OCI-LY7 (cell line): Measurements from ENCODE around the gene AATK.

Experiments
- CTCF ChIP-seq: fragments of 200-600 bp; sonication (generic); conservative IDR thresholded peaks from 2 replicates; pipeline ENCODE4 v1.5.1; 2014; ENCODE audit warnings: mild to moderate bottlenecking, antibody characterized with exemption, low read length, moderate library complexity, mixed read lengths
- EZH2phosphoT487 ChIP-seq: fragments of 200-600 bp; sonication (generic); IDR thresholded peaks from 2 replicates; pipeline ENCODE4 v1.6.1; 2018; ENCODE audit warnings: low read depth, borderline replicate concordance, mild to moderate bottlenecking, mixed run types, antibody characterized with exemption, low read length, moderate library complexity, mixed read lengths

GRCh38 chr17:81206166-81206565 lies 40.1 kb upstream of the AATK start:
- TF ChIP-seq CTCF, result no peak
- no peak for TF ChIP-seq EZH2phosphoT487
